Lower lobe of right lung (tissue), 2 donors: ENCODE data around the gene CRYBA2. TPM values are rescaled to one million over a fixed set of nuclear protein-coding genes. Genes with fewer than 3 reads are reported as not detected.

Experiments
- ATAC-seq, 2 donors: fragments of 200-7000 bp; cut with Tn5 transposase; one replicate each; pipeline ENCODE4 v1.9.1; 2020 to 2022; ENCODE audit warnings: mild to moderate bottlenecking in 2 of 2, moderate library complexity in 2 of 2
- DNase-seq: peaks from one replicate; pipeline ENCODE4 v3.0.0-alpha.2; 2020
- H3K27ac ChIP-seq: fragments of 200-600 bp; one replicate; pipeline ENCODE4 v1.8.0; 2022
- H3K27me3 ChIP-seq: fragments of 200-600 bp; one replicate; pipeline ENCODE4 v1.8.0; 2022; ENCODE audit warnings: low read depth
- H3K36me3 ChIP-seq: fragments of 200-600 bp; one replicate; pipeline ENCODE4 v1.8.0; 2022; ENCODE audit warnings: mild to moderate bottlenecking
- H3K4me1 ChIP-seq: fragments of 200-600 bp; one replicate; pipeline ENCODE4 v1.8.0; 2022
- H3K4me3 ChIP-seq: fragments of 200-600 bp; one replicate; pipeline ENCODE4 v1.8.0; 2022; ENCODE audit warnings: mild to moderate bottlenecking
- H3K9me3 ChIP-seq: fragments of 200-600 bp; one replicate; pipeline ENCODE4 v1.8.0; 2022
- CTCF ChIP-seq: fragments of 200-600 bp; IDR thresholded peaks from one replicate; pipeline ENCODE4 v1.8.0; 2022; ENCODE audit warnings: antibody characterized with exemption, mild to moderate bottlenecking
- intact Hi-C: fragments of 100-400 bp; cut with DNase I; formaldehyde crosslinking; loops from one replicate; pipeline ENCODE4 v1.11.0; 2022
- total RNA-seq: library from RNA; stranded (reverse); fragmentation: NEBNext Ultra II Directional; extraction: Animal tissue kit (Norgen Biotek cat#: 25700); gene quantifications from one replicate; pipeline ENCODE4 v1.2.1, GENCODE V29; 2021
- donor health status: DM: no; HTN: yes; CAD: no; lungs with severe emphysema.

Gene CRYBA2
- total RNA-seq, 1 donor from 2014 or later = not detected

DNA sequence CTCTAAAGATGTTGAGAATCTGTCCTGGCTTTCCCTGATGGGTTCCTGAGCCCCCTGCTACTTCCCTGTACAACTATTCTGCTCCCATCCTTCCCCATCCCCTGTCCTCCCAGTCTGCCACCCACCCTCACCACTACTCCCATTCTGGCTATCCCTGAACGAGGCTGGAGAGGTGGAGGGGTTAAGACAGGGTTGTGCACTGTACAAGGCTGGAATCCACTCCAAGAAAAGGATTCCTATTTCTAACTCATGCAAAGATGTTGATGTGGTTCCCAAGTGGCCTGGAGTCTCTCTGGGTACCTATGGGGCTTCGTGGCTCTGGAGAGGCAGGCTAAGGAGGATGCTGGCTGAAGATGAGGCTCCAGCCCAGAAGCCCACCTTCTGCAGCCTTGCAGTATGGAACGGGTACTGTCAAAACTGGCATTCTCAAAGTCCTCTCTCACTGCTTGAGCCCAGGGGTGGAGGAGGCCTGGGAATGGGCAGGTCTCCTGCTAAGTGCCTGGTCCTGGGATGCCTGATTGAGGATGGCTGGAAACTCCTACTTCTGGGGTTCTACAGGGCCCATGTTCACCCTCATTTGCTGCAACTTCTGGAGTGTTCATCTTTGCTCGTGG is 7.0 kb downstream of the CRYBA2 start:
- DNase-seq (no peak), ATAC-seq (no peak)
- Histone ChIP-seq H3K4me3 (no peak overlapping the region), H3K36me3 (no peaks in the 10 kb centered on the region), H3K27me3 (peaks cover 100% of the 10 kb centered on the region), H3K27ac (no peak overlapping the region), H3K9me3 (no peaks in the 10 kb centered on the region), H3K4me1 (peaks cover 32% of the 10 kb centered on the region)
- TF ChIP-seq CTCF = no peak
- intact Hi-C loops = no loop called here

- Histone ChIP-seq H3K36me3 (no peaks in the 10 kb centered on the region), H3K27me3 (peaks cover 99% of the 10 kb centered on the region), H3K27ac (no peak overlapping the region), H3K9me3 (no peaks in the 10 kb centered on the region), H3K4me1 (peaks cover 39% of the 10 kb centered on the region), H3K4me3 (peak overlapping the region; percentile 25)
- ATAC-seq = no peak
- no peak for DNase-seq
- intact Hi-C loops = no loop called here
- no peak for TF ChIP-seq CTCF
Observed at GRCh38 chr2:218985325-218986091, 7.7 kb downstream of the CRYBA2 start.

DNA sequence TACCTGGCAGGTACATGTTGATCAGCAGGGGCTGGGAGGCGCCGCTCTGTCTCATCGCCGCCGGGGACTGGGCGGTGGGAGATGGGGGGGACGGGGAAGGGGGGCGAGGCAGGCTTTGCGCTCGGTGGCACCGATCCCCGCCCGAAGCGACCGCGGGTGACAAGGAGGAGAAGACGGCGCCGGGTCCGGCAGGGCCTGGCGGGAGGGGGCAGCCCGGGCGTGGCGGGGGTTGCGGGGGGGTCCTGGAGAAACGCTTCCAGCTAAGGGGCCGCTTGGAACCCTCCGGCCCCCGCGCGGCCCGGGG is 8.2 kb downstream of the CRYBA2 start, which contains the start of gene FEV:
FEV (minus strand) TSS at position 164 of the 304 bp plus-strand sequence; CDS start at position 55, 109 bp downstream.
- peaks cover 41% of the 10 kb centered on the region for H3K4me1 ChIP-seq
- H3K36me3 ChIP-seq = no peaks in the 10 kb centered on the region
- peak within 1 kb of the TSS; percentile 25 for H3K4me3 ChIP-seq
- H3K27ac ChIP-seq = no peak within 1 kb of the TSS
- no peaks in the 10 kb centered on the region for H3K9me3 ChIP-seq
- TF ChIP-seq CTCF = no peak
- ATAC-seq (no peak), DNase-seq (no peak)
- H3K27me3 ChIP-seq = peaks cover 97% of the 10 kb centered on the region
- intact Hi-C loops = no loop called here

GRCh38 chr2:218984239-218985020 is 8.8 kb downstream of the CRYBA2 start:
- ATAC-seq = peak in 1 of 2 donors; percentile 8
- H3K27ac ChIP-seq = no peak overlapping the region
- intact Hi-C loops = no loop called here
- no peak for DNase-seq
- no peaks in the 10 kb centered on the region for H3K36me3 ChIP-seq
- peaks cover 97% of the 10 kb centered on the region for H3K27me3 ChIP-seq
- peak overlapping the region; percentile 25 for H3K4me3 ChIP-seq
- peaks cover 47% of the 10 kb centered on the region for H3K4me1 ChIP-seq
- TF ChIP-seq CTCF = no peak
- no peaks in the 10 kb centered on the region for H3K9me3 ChIP-seq

- no peaks in the 10 kb centered on the region for H3K36me3 ChIP-seq
- peaks cover 97% of the 10 kb centered on the region for H3K27me3 ChIP-seq
- no peak overlapping the region for H3K4me3 ChIP-seq
Observed at GRCh38 chr2:218983934-218984238, 9.3 kb downstream of the CRYBA2 start.

More at GRCh38 chr2:218983934-218984238, 9.3 kb downstream of the CRYBA2 start:
- ATAC-seq (no peak), DNase-seq (no peak)
- H3K27ac ChIP-seq = no peak overlapping the region
- TF ChIP-seq CTCF = no peak
- H3K4me1 ChIP-seq = peaks cover 47% of the 10 kb centered on the region
- intact Hi-C loops = no loop called here
- H3K9me3 ChIP-seq = no peaks in the 10 kb centered on the region
